ENCODE data around the gene STIM1.
"Not testable (repeated sequence)": the region's sequence is repeated elsewhere in the genome, so short reads cannot be mapped to it uniquely, and the experiment has no call there.

The STIM1 gene

DNA sequence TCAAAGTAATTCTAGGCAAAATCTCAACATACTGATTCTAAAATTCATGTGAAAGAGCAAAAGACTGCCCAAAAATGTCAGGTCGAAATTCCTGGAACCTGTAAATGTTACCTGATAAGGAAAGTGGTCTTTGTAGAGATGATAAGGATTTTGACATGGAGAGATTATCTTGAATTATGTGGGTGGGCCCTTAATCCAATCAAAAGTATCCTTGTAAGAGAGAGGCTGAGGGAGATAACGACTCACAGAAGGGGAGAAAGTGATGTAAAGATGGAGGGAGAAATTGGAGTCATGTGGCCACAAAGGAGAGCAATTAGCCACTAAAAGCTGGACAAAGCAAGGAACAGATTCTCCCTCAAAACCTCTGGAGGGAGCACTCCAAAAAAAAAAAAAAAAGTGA lies 259.7 kb downstream of the STIM1 start:
- DNase-seq (ENCODE audit: low read depth in 2 of 2), result no peak

DNA sequence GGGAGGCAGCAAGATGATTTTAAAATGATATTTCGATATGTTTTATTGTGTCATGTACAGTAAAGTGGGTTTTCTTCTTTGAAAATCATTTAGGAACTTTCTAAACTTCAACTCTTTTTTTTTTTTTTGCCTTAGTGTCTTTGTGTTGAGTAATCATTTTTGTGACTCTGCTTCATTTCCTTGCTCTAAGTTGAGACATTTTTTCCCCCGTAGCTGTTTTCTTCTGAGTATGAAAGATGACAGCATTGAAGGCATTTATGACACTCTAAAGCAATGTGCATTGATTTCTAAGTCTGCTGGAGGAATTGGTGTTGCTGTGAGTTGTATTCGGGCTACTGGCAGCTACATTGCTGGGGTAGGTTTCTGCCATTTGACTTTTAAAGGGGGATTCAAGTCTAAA lies 262.6 kb downstream of the STIM1 start:
- DNase-seq (ENCODE audit: low read depth in 2 of 2), result no peak

DNA sequence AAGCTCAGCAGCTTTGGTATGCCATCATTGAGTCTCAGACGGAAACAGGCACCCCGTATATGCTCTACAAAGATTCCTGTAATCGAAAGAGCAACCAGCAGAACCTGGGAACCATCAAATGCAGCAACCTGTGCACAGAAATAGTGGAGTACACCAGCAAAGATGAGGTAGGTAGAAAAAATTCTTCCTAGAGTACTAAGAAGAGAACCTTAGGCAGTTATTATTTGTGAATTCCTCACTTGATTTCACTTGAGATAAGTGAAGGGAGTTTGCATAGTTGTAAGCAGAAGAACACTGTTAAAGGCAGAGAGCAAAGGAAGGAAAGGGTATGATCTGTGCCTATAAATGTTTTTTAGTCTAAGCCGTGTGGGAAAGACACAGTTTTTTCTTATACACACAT lies 267.8 kb downstream of the STIM1 start:
- no peak for DNase-seq (ENCODE audit: low read depth in 2 of 2)

DNA sequence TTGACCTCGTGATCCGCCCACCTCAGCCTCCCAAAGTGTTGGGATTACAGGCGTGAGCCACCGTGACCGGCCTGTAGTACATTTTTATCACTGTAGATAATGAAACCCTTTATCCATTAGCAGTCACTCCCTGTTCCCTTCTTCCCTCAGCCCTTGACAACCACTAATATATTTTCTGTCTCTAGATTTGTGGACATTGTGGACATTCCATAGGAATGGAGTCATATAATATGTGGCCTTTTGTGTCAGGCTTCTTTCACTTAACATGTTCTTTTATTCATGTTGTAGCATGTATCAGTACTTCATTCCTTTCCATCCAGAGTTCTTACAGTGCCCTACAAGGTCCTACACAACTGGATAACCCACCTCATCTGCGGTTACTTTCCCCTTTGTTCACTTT lies 269.7 kb downstream of the STIM1 start:
- DNase-seq (ENCODE audit: low read depth in 2 of 2), result no peak

DNA sequence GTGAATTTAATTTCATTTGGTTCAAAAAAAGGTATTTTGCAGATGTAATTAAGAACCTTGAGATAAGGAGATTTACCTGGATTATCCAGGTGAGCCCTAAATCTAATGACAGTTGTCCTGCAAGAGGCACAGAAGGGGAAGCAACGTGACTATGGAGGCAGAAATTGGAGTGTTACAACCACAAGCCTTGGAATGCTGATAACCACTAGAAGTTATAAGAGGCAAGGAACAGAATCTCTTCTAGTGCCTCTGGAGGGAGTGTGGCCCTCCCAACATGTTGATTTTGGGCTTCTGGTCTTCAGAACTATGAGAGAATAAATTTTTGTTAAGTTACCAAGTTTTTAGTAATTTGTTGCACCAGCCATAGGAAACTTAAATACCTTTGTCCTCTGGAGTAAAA lies 271.9 kb downstream of the STIM1 start:
- no peak for DNase-seq (ENCODE audit: low read depth in 2 of 2)

DNA sequence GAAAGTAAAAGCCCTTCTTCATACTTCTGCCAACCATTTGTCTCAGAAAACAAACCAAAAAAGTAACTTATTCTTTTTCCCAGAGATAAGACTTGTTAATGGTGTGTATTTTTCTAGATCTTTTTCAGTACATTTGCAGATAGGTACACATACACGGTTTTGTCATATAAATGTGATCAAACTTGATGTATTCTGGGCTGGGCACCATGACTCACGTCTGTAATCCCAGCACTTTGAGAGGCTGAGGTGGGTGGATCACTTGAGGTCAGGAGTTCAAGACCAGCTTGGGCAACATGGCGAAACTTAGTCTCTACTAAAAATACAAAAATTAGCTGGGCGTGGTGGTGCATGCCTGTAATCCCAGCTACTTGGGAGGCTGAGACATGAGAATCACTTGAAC lies 274.8 kb downstream of the STIM1 start:
- not testable (repeated sequence) for DNase-seq (ENCODE audit: low read depth in 2 of 2)

DNA sequence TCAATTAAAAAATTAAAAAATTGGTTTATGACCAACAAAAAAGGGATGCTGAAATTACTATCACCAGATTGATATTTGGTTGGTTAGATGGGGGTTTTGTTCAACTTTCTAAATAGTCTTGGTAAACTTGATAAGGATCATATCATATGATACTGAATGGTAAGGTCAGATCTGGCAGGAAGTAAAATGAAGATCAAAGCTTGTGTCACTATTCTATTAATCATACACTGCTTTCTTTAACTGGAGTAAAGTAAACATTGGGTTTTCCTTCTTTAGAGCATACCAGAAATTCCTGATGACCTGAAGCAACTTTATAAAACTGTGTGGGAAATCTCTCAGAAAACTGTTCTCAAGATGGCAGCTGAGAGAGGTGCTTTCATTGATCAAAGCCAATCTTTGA lies 279.3 kb downstream of the STIM1 start:
- no peak for DNase-seq (ENCODE audit: low read depth in 2 of 2)

DNA sequence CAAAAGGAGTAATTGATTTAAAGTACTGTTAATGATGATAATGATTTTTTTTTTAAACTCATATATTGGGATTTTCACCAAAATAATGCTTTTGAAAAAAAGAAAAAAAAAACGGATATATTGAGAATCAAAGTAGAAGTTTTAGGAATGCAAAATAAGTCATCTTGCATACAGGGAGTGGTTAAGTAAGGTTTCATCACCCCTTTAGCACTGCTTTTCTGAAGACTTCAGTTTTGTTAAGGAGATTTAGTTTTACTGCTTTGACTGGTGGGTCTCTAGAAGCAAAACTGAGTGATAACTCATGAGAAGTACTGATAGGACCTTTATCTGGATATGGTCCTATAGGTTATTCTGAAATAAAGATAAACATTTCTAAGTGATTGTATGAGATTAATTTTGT lies 283.0 kb downstream of the STIM1 start:
- DNase-seq (ENCODE audit: low read depth in 2 of 2), result no peak

DNA sequence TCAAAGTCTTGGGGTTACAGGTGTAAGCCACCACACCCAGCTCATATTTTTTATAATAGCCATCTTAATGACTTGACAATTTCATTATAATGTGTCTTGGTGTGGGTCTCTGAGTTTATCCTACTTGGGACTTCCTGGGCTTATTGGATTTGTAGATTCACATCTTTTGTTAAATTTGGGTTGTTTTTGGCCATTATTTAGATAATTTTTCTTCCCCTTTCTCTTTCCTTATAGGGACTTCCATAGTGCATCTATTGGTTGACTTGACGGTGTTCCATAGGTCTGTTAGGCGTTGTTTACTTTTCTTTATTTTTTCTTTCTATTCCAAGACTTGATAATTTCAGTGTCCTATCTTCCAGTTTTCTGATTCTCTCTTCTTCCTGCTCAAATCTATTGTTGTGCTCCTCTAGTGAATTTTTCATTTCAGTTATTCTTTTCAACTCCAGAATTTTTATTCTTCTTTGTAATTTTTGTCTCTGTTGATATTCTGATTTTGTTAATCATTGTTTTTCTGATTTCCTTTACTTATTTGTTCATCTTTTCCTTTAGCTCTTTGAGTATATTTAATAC lies 284.7 kb downstream of the STIM1 start:
- DNase-seq (ENCODE audit: low read depth in 2 of 2), result no peak
